ENCODE results near the gene DUSP5.

DUSP5 gene

GRCh38 chr10:110503528-110504110 lies 5.9 kb downstream of the DUSP5 start:
- Mint-ChIP-seq H3K9me3 (no peaks in the 10 kb centered on the region), H3K27ac (peak overlapping the region; percentile 70 to 84), H3K4me1 (peaks cover 98% of the 10 kb centered on the region), H3K4me3 (peak overlapping the region; percentile 88 to 92), H3K27me3 (no peaks in the 10 kb centered on the region)
- ATAC-seq: no peak
- DNase-seq: no peak

GRCh38 chr10:110504111-110504735 lies 6.5 kb downstream of the DUSP5 start:
- peak overlapping the region; percentile 88 to 92 for H3K4me3 Mint-ChIP-seq
- peaks cover 100% of the 10 kb centered on the region for H3K4me1 Mint-ChIP-seq
- DNase-seq (peak; percentile 62 to 78), ATAC-seq (peak; percentile 88)
- H3K27ac Mint-ChIP-seq: peak overlapping the region; percentile 70 to 86
- no peaks in the 10 kb centered on the region for H3K9me3 Mint-ChIP-seq
- H3K27me3 Mint-ChIP-seq: no peaks in the 10 kb centered on the region

- ATAC-seq: no peak
- peaks cover 95% of the 10 kb centered on the region for H3K4me1 Mint-ChIP-seq
- H3K27ac Mint-ChIP-seq: no peak overlapping the region
- H3K4me3 Mint-ChIP-seq: peak overlapping the region; percentile 88 to 92
- H3K9me3 Mint-ChIP-seq: no peaks in the 10 kb centered on the region
- DNase-seq: no peak
- H3K27me3 Mint-ChIP-seq: no peaks in the 10 kb centered on the region
Observed at GRCh38 chr10:110505130-110505770, 7.5 kb downstream of the DUSP5 start.

GRCh38 chr10:110506448-110506847 lies 8.7 kb downstream of the DUSP5 start:
- no peaks in the 10 kb centered on the region for H3K9me3 Mint-ChIP-seq
- DNase-seq (no peak), ATAC-seq (no peak)
- H3K4me3 Mint-ChIP-seq: no peak overlapping the region
- peaks cover 95% of the 10 kb centered on the region for H3K4me1 Mint-ChIP-seq
- no peaks in the 10 kb centered on the region for H3K27me3 Mint-ChIP-seq
- peak overlapping the region in 1 of 2 donors; percentile 19 for H3K27ac Mint-ChIP-seq

GRCh38 chr10:110507346-110507745 lies 9.6 kb downstream of the DUSP5 start:
- Mint-ChIP-seq H3K27ac (no peak overlapping the region), H3K4me3 (no peak overlapping the region), H3K4me1 (peaks cover 95% of the 10 kb centered on the region), H3K27me3 (no peaks in the 10 kb centered on the region), H3K9me3 (no peaks in the 10 kb centered on the region)
- no peak for ATAC-seq
- no peak for DNase-seq

GRCh38 chr10:110508159-110508788 lies 10.6 kb downstream of the DUSP5 start:
- no peak overlapping the region for H3K27ac Mint-ChIP-seq
- no peaks in the 10 kb centered on the region for H3K9me3 Mint-ChIP-seq
- H3K4me3 Mint-ChIP-seq: no peak overlapping the region
- no peak for DNase-seq
- no peak for ATAC-seq
- H3K4me1 Mint-ChIP-seq: peaks cover 95% of the 10 kb centered on the region
- H3K27me3 Mint-ChIP-seq: no peaks in the 10 kb centered on the region

GRCh38 chr10:110508806-110509544 lies 11.3 kb downstream of the DUSP5 start:
- H3K4me1 Mint-ChIP-seq: peaks cover 95% of the 10 kb centered on the region
- H3K27me3 Mint-ChIP-seq: no peaks in the 10 kb centered on the region
- DNase-seq (no peak), ATAC-seq (no peak)
- H3K9me3 Mint-ChIP-seq: peaks cover 0 to 4% of the 10 kb centered on the region in 2 donors
- H3K4me3 Mint-ChIP-seq: no peak overlapping the region
- no peak overlapping the region for H3K27ac Mint-ChIP-seq

GRCh38 chr10:110509560-110509959 lies 11.9 kb downstream of the DUSP5 start:
- Mint-ChIP-seq H3K4me3 (no peak overlapping the region), H3K27me3 (no peaks in the 10 kb centered on the region), H3K27ac (no peak overlapping the region), H3K4me1 (peaks cover 93% of the 10 kb centered on the region), H3K9me3 (peaks cover 0 to 4% of the 10 kb centered on the region in 2 donors)
- DNase-seq: no peak
- no peak for ATAC-seq

GRCh38 chr10:110510086-110510485 lies 12.4 kb downstream of the DUSP5 start:
- peaks cover 0 to 4% of the 10 kb centered on the region in 2 donors for H3K9me3 Mint-ChIP-seq
- no peak overlapping the region for H3K4me3 Mint-ChIP-seq
- ATAC-seq (no peak), DNase-seq (no peak)
- no peaks in the 10 kb centered on the region for H3K27me3 Mint-ChIP-seq
- H3K27ac Mint-ChIP-seq: no peak overlapping the region
- peaks cover 88% of the 10 kb centered on the region for H3K4me1 Mint-ChIP-seq

GRCh38 chr10:110510730-110511129 lies 13.0 kb downstream of the DUSP5 start:
- no peak for DNase-seq
- Mint-ChIP-seq H3K4me3 (no peak overlapping the region), H3K27ac (no peak overlapping the region), H3K27me3 (no peaks in the 10 kb centered on the region), H3K4me1 (peaks cover 82% of the 10 kb centered on the region), H3K9me3 (peaks cover 0 to 4% of the 10 kb centered on the region in 2 donors)
- ATAC-seq: no peak

GRCh38 chr10:110511734-110512449 lies 14.2 kb downstream of the DUSP5 start:
- peaks cover 70% of the 10 kb centered on the region for H3K4me1 Mint-ChIP-seq

GRCh38 chr10:110512461-110513187 lies 14.9 kb downstream of the DUSP5 start:
- peak; percentile 89 for ATAC-seq
- Mint-ChIP-seq H3K4me1 (peaks cover 63% of the 10 kb centered on the region), H3K9me3 (peaks cover 0 to 4% of the 10 kb centered on the region in 2 donors), H3K27ac (peak overlapping the region; percentile 29 to 82), H3K4me3 (peak overlapping the region; percentile 10 to 59), H3K27me3 (no peaks in the 10 kb centered on the region)
- DNase-seq: peak in 1 of 2 donors; percentile 52

More at GRCh38 chr10:110511734-110512449, 14.2 kb downstream of the DUSP5 start:
- no peak for DNase-seq
- Mint-ChIP-seq H3K4me3 (no peak overlapping the region), H3K27me3 (no peaks in the 10 kb centered on the region), H3K9me3 (peaks cover 0 to 4% of the 10 kb centered on the region in 2 donors), H3K27ac (peak overlapping the region; percentile 37 to 82)
- ATAC-seq: no peak

- DNase-seq: no peak
- no peaks in the 10 kb centered on the region for H3K27me3 Mint-ChIP-seq
- peaks cover 49% of the 10 kb centered on the region for H3K4me1 Mint-ChIP-seq
- no peak overlapping the region for H3K4me3 Mint-ChIP-seq
- ATAC-seq: no peak
- H3K27ac Mint-ChIP-seq: no peak overlapping the region
- peaks cover 0 to 4% of the 10 kb centered on the region in 2 donors for H3K9me3 Mint-ChIP-seq
Observed at GRCh38 chr10:110513949-110514348, 16.2 kb downstream of the DUSP5 start.

GRCh38 chr10:110514848-110515247 lies 17.1 kb downstream of the DUSP5 start:
- H3K4me1 Mint-ChIP-seq: peaks cover 45% of the 10 kb centered on the region
- no peak overlapping the region for H3K27ac Mint-ChIP-seq
- H3K9me3 Mint-ChIP-seq: peaks cover 0 to 4% of the 10 kb centered on the region in 2 donors
- DNase-seq (no peak), ATAC-seq (no peak)
- no peak overlapping the region for H3K4me3 Mint-ChIP-seq
- no peaks in the 10 kb centered on the region for H3K27me3 Mint-ChIP-seq
